ENCODE data around the gene KCNK17. TPM values are rescaled to one million over a fixed set of nuclear protein-coding genes. Genes with fewer than 3 reads are reported as not detected.
"Not testable (repeated sequence)": the region's sequence is repeated elsewhere in the genome, so short reads cannot be mapped to it uniquely, and the experiment has no call there.

The KCNK17 gene
- polyA plus RNA-seq, 3 donors from 2014 or later = 0.53 to 1.1 TPM; not detected in 1

DNA sequence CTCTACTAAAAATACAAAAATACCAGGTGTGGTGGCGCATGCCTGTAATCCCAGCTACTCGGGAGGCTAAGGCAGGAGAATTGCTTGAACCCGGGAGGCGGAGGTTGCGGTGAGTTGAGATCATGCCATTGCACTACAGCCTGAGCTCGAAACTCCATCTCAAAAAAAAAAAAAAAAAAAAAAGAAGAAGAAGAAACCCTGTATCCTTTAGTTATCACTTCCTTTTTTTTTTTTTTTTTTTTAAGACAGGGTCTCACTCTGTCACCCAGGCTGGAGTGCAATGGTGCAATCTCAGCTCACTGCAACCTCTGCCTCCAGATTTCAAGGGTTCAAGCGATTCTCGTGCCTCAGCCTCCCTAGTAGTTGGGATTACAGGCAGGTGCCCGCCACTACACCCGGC is 27.6 kb downstream of the KCNK17 start:
- H3K36me3 Mint-ChIP-seq; H3K27me3 Mint-ChIP-seq (ENCODE audit: low read depth in 3 of 3); DNase-seq; H3K9me3 Mint-ChIP-seq; H3K4me3 Mint-ChIP-seq; H3K4me1 Mint-ChIP-seq; H3K27ac Mint-ChIP-seq: not testable (repeated sequence)

DNA sequence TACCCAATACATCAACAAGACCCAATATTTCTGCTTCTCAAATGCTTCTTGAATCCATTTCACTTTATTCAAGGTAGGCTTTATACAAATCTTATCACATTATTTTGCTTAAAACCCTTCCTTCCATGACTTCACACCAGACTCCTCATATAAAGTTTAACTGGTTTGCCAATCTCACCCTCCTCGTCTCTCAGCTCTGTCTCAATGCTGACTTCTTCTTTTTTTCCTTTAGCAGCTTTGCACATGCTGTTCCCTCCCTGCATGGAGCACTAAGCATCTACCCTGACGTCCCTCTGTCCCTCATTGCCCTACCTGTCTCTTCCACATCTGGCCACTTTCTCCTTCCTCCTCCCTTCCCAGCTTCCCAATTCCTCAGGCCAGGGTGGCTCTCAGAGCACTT is 31.4 kb downstream of the KCNK17 start:
- DNase-seq = no peak
- Mint-ChIP-seq H3K9me3 (no peaks in the 10 kb centered on the region), H3K27ac (no peak overlapping the region), H3K36me3 (no peaks in the 10 kb centered on the region), H3K4me3 (no peak overlapping the region), H3K27me3 (ENCODE audit: low read depth in 3 of 3) (peaks cover 2 to 5% (median 3%) of the 10 kb centered on the region in 3 donors), H3K4me1 (no peaks in the 10 kb centered on the region)

DNA sequence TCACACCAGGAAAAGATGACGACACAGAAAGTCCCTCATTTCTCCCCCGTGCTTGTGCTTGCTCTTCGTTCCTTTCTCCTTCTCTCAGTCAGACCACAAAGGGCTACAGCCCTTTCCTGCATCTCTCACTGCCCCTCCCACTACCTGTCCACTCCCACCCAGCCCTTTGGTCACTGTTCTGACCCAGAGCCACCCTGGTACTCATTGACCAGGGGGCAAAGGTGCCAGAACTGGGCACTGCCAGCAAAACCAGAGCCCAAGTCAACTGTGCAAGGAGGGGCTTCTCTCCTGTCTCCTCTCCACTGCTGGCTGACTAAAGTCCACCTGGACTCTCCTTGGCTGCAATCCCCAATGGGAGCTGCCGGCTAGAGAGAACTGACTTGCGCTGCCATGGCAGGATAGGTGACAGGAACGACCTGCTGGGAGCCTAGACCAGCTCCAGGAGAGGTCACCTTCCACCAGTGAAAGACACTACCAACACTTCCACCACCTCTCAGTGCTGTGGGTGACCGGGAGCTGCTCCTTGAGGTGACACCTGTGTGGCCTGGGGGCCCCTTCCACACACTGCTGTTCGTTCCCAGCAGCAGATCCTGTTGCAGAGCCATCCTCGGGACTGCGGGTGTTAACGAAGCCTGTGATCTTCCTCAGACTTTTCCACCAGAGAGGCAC is 32.8 kb downstream of the KCNK17 start:
- Mint-ChIP-seq H3K27ac (no peak overlapping the region), H3K27me3 (ENCODE audit: low read depth in 3 of 3) (peaks cover 2 to 5% (median 3%) of the 10 kb centered on the region in 3 donors), H3K9me3 (no peaks in the 10 kb centered on the region), H3K4me1 (no peaks in the 10 kb centered on the region), H3K4me3 (no peak overlapping the region), H3K36me3 (no peaks in the 10 kb centered on the region)
- DNase-seq = no peak

DNA sequence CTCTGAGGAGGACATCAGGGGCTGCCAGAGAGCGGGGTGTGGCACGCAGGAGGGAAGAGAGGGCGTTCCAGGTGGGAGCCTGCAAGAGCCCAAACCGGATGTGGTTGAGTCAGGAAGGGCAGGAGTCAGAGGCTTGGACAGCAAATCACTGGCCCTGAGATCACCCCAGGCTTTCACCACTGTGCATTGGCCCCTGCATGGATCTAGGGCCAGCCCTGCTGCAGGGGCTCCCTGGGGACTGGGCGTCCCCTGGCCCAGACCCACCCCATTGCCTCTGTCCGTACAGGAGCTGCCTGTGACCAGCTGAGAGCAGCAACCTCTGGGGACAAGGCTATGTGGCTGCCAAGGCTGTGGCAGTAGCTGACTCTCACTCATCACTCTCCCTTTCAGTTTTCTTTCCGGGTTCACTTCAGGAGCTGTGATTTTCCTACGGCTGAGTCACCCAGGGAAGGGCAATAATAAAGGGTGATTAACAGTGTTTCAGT is 33.9 kb downstream of the KCNK17 start:
- no peak overlapping the region for H3K4me3 Mint-ChIP-seq
- peaks cover 2 to 6% (median 5%) of the 10 kb centered on the region in 3 donors for H3K27me3 Mint-ChIP-seq (ENCODE audit: low read depth in 3 of 3)
- no peaks in the 10 kb centered on the region for H3K9me3 Mint-ChIP-seq
- no peak overlapping the region for H3K27ac Mint-ChIP-seq
- H3K36me3 Mint-ChIP-seq = no peaks in the 10 kb centered on the region
- H3K4me1 Mint-ChIP-seq = no peaks in the 10 kb centered on the region
- no peak for DNase-seq

DNA sequence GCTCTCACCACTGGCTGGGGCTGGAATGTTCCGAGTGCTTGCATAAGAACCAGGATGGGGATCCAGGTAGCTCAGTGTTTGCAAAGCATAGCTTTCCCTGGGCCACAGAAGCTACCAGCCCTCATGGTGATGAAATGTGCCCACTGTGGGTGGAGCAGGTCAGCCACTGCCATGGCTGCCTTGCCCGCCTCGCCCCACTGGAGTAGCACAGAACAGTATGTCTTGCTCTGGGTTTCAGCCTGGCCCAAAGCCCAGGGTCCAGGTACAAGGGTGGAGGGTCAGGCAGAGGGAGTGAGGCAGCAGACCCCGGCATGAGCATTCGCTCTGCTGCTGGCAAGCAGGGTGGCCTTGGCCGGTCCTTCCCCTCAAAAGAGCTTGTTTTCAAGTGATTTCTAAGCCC is 34.7 kb downstream of the KCNK17 start:
- H3K27ac Mint-ChIP-seq = no peak overlapping the region
- H3K4me1 Mint-ChIP-seq = no peaks in the 10 kb centered on the region
- no peak overlapping the region for H3K4me3 Mint-ChIP-seq
- H3K27me3 Mint-ChIP-seq (ENCODE audit: low read depth in 3 of 3) = peaks cover 2 to 6% (median 5%) of the 10 kb centered on the region in 3 donors
- DNase-seq = no peak
- no peaks in the 10 kb centered on the region for H3K36me3 Mint-ChIP-seq
- no peaks in the 10 kb centered on the region for H3K9me3 Mint-ChIP-seq

DNA sequence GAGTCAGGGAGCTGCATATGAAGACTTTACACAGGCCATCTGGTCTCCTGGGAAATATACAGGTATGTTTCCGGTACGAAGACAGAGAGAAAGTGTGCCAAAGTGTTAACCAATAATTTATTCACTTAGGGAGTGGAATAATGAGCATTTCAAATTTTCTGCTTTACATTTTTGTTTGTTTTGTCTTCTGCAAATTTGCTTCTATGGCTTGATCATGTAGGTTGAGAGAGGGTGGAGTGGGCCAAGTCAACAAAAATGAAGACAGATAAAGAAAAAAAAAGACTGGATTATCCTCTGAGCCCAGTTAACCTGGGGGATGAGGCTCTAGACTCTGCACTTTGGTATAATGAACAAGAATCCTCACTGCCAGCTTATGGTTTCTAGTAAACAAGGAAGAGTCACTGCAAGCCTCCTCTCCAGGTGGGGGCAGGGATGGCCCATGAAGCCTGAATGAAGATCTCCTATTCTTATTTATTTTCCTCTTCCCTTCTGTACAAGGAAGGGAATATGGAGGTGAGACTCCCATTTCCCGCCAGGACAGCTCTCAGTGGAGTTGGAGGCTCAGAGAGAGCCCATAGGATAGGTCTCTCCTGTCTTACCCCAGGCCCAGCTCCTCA is 37.7 kb downstream of the KCNK17 start:
- peaks cover 2 to 8% (median 5%) of the 10 kb centered on the region in 3 donors for H3K27me3 Mint-ChIP-seq (ENCODE audit: low read depth in 3 of 3)
- H3K27ac Mint-ChIP-seq = no peak overlapping the region

DNA sequence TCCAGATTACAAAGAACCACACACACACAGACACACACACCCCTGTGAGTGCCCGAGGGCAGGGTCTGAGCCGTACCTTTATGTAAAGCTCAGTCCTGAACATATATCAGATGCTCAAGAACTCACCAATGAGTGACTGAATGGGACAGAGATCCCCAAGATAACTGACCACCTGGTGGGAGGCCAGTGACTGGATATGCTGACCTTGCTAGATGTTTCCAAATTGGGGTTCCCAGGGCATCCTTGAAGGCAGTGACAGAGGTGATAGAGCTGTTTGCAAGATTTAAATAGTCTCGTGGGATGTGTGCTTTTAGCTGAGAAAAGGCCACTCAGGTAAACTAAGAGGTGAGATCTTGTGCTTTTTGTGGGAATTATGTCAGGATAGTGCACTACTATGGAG is 39.3 kb downstream of the KCNK17 start:
- Mint-ChIP-seq H3K27ac (no peak overlapping the region), H3K27me3 (ENCODE audit: low read depth in 3 of 3) (peaks cover 2 to 6% (median 3%) of the 10 kb centered on the region in 3 donors), H3K36me3 (no peaks in the 10 kb centered on the region), H3K4me3 (no peak overlapping the region), H3K4me1 (no peaks in the 10 kb centered on the region), H3K9me3 (peaks cover 0 to 2% (median 0%) of the 10 kb centered on the region in 6 donors)
- DNase-seq = no peak

More for the DNA sequence above, 37.7 kb downstream of the KCNK17 start:
- no peak for DNase-seq
- Mint-ChIP-seq H3K9me3 (peaks cover 0 to 2% (median 0%) of the 10 kb centered on the region in 6 donors), H3K36me3 (no peaks in the 10 kb centered on the region), H3K4me3 (no peak overlapping the region), H3K4me1 (no peaks in the 10 kb centered on the region)

DNA sequence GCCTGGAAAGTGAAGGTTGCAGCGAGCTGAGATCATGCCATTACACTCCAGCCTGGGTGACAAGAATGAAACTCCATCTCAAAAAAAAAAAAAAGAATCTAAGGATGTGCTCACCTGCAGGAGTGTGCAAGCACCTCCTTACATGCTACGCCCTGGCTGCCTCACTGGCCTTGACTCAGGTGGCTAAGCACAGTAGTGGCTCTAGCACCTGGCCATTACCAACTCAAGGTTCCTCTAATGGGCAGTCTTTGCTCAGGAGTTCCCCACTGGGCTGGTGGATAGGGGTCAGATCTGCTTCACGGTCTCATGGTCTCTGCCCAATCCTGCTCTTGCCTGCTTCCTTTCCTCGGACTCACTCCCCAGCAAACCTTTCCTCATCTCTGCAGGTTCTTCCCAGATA is 39.7 kb downstream of the KCNK17 start:
- no peak for DNase-seq
- Mint-ChIP-seq H3K4me3 (no peak overlapping the region), H3K27ac (no peak overlapping the region), H3K27me3 (ENCODE audit: low read depth in 3 of 3) (peaks cover 2 to 6% (median 3%) of the 10 kb centered on the region in 3 donors), H3K36me3 (no peaks in the 10 kb centered on the region), H3K9me3 (peaks cover 0 to 2% (median 0%) of the 10 kb centered on the region in 6 donors), H3K4me1 (no peaks in the 10 kb centered on the region)

DNA sequence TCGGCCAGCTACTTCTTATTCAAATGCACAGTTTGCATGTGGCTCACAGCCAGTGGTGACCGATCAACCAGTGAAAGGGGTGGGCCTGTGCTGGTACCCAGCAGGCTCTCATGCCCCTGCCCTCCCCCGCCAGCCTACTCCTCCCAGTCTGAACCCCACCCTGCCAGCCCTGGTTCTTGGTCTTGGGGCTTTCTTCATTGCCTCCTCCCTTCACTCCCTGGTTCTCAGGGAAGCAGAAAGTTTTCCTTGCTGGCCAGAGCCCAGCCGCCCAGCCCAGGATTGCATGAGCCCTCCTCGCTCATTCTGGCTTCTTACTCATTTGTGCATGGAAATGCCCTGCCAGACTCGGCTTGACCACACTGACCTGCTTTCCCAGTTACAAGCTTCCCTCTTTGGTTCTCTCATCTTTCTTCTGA is 40.8 kb downstream of the KCNK17 start:
- no peaks in the 10 kb centered on the region for H3K4me1 Mint-ChIP-seq
- peaks cover 0 to 2% (median 0%) of the 10 kb centered on the region in 6 donors for H3K9me3 Mint-ChIP-seq
- peaks cover 2 to 6% (median 3%) of the 10 kb centered on the region in 3 donors for H3K27me3 Mint-ChIP-seq (ENCODE audit: low read depth in 3 of 3)
- no peaks in the 10 kb centered on the region for H3K36me3 Mint-ChIP-seq
- H3K27ac Mint-ChIP-seq = no peak overlapping the region
- no peak overlapping the region for H3K4me3 Mint-ChIP-seq
- no peak for DNase-seq

DNA sequence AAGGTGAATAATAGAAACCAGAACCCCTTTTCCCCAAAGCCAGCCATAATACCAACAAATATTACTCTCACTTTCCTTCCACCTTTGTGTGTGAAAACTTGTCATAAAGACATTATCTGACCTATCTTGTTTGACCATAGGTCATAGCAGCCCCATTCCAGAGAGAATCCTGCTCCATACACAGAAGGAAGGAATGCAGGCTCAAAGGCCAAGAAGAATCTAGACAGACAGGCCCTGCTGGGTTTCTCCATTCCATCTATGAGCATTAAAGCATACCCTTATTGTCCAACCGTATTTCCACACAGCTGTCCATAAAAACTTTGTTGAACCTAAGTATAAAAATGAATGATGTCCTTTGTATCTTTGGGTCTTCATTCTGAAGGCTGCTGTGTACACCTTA is 44.3 kb downstream of the KCNK17 start:
- Mint-ChIP-seq H3K27me3 (ENCODE audit: low read depth in 3 of 3) (peaks cover 2 to 4% (median 3%) of the 10 kb centered on the region in 3 donors), H3K36me3 (no peaks in the 10 kb centered on the region), H3K9me3 (peaks cover 0 to 2% (median 0%) of the 10 kb centered on the region in 6 donors), H3K4me3 (no peak overlapping the region), H3K4me1 (no peaks in the 10 kb centered on the region), H3K27ac (no peak overlapping the region)
- no peak for DNase-seq

DNA sequence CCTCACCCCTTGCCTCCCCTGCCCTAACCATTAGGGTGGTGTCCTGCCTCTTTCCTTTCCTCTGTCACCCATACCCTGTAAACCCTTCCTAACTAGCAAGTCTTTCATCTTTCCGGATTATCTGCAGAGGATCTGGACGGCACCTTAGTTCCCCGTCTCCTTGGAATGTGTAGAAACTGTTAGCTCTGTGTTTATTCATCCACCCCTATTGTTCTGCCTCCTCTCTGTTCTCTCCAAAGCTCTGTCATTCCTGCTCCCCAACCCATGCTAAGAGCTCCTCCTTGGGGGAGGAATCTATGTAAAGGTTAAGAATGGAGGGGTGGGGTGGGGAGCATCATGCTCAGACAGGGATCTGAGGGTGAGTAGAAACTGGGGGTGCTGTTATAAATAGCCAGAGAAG is 45.5 kb downstream of the KCNK17 start:
- H3K9me3 Mint-ChIP-seq = peaks cover 0 to 2% (median 0%) of the 10 kb centered on the region in 6 donors
- no peaks in the 10 kb centered on the region for H3K4me1 Mint-ChIP-seq
- DNase-seq = no peak
- no peak overlapping the region for H3K4me3 Mint-ChIP-seq
- no peak overlapping the region for H3K27ac Mint-ChIP-seq
- H3K27me3 Mint-ChIP-seq (ENCODE audit: low read depth in 3 of 3) = peaks cover 2 to 4% (median 3%) of the 10 kb centered on the region in 3 donors
- H3K36me3 Mint-ChIP-seq = no peaks in the 10 kb centered on the region

DNA sequence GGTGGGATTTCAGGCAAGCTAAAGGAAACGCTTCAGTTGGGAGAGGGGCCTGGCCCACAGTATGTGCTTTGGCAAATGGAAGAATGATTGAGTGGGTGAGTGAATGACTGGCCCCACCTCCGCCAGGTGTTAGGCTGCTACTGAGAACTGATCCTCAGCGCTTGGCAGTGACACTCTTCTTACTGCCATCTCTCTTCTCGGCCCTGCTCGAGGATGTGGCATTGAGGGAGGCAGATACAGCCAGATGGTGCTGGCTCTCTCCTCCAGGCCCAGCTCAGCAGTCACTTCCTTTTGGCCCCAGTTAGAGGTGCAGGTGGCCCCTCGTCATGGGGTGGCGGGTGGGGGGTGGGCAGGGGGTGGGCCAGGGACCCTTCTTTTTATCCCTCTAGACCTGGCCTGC is 46.0 kb downstream of the KCNK17 start:
- peaks cover 0 to 2% (median 0%) of the 10 kb centered on the region in 6 donors for H3K9me3 Mint-ChIP-seq
- no peak overlapping the region for H3K4me3 Mint-ChIP-seq
- H3K27ac Mint-ChIP-seq = no peak overlapping the region
- peaks cover 2 to 3% (median 3%) of the 10 kb centered on the region in 3 donors for H3K27me3 Mint-ChIP-seq (ENCODE audit: low read depth in 3 of 3)
- H3K36me3 Mint-ChIP-seq = no peaks in the 10 kb centered on the region
- no peak for DNase-seq
- no peaks in the 10 kb centered on the region for H3K4me1 Mint-ChIP-seq

DNA sequence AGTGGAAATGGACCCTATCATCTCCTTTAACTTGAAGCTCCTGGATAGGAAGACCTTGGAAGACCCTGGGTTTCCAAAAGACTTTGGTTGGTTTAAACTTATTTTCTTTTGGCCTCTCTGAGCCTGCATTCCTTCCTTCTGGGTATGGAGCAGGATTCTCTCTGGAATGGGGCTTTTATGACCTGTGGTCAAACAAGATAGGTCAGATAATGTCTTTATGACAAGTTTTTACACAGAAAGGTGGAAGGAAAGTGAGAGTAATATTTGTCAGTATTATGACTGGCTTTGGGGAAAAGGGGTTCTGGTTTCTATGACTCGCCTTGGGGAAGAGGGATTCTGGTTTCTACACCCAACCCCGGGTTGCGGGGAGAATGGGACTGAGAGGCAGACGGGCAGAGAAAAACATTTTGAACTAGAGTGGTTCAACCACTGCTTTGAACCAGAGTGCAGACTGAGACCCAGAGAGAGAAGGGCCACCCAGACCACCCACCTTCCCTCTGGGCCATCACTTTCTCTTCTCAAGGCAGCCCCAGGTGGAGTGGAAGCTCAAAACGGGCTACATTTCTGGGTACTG is 47.4 kb downstream of the KCNK17 start:
- Mint-ChIP-seq H3K4me1 (no peaks in the 10 kb centered on the region), H3K4me3 (no peak overlapping the region), H3K36me3 (no peaks in the 10 kb centered on the region), H3K27me3 (ENCODE audit: low read depth in 3 of 3) (peaks cover 3 to 4% (median 3%) of the 10 kb centered on the region in 3 donors), H3K9me3 (no peaks in the 10 kb centered on the region), H3K27ac (no peak overlapping the region)
- no peak for DNase-seq

DNA sequence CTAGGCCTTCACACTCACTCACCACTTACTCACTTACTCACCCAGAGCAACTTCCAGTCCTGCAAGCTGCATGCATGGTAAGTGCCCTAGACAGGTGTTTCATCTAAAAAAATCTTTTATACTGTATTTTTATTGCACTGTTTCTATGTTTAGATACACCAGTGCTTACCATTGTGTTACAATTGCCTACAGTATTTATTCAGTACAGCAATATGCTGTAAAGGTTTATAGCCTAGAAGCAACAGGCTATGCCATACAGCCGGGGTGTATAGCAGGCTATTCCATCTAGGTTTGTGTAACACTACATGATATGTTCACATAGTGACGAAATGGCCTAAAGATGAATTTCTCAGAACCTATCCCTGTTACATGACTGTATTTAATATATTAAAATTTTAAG is 47.8 kb downstream of the KCNK17 start:
- no peaks in the 10 kb centered on the region for H3K4me1 Mint-ChIP-seq
- no peak for DNase-seq
- no peak overlapping the region for H3K4me3 Mint-ChIP-seq
- H3K36me3 Mint-ChIP-seq = no peaks in the 10 kb centered on the region
- H3K9me3 Mint-ChIP-seq = no peaks in the 10 kb centered on the region
- H3K27me3 Mint-ChIP-seq (ENCODE audit: low read depth in 3 of 3) = peaks cover 3 to 6% (median 3%) of the 10 kb centered on the region in 3 donors
- H3K27ac Mint-ChIP-seq = no peak overlapping the region
